ENCODE data around the gene MET. TPM values are rescaled to one million over a fixed set of nuclear protein-coding genes. Genes with fewer than 3 reads are reported as not detected.

Gene MET
- total and polyA plus RNA-seq, 2 donors (not counting 1 experiment from before 2014, with no cell fraction given): 33.4 to 44.4 TPM

GRCh38 chr7:116647290-116647689 is 24.7 kb upstream of the MET start:
- H3K9ac ChIP-seq (ENCODE audit: insufficient read depth, low read length): no peak overlapping the region
- H4K20me1 ChIP-seq (ENCODE audit: control insufficient read depth, extremely low read depth, insufficient read depth, low read length): no peaks in the 10 kb centered on the region
- no peaks in the 10 kb centered on the region for H3K36me3 ChIP-seq (ENCODE audit: control insufficient read depth, insufficient read depth, low read length)
- H3K4me2 ChIP-seq (ENCODE audit: extremely low read depth, insufficient read depth, low read length): no peak overlapping the region
- no peak overlapping the region for H3K27ac ChIP-seq (ENCODE audit: insufficient read depth, low read length)
- DNase-seq (ENCODE audit: low read depth in 2 of 2): no peak
- H3K4me3 ChIP-seq (replicated peaks in 1 of 4; ENCODE audit: control extremely low read depth in 1 of 4, insufficient read depth in 1 of 4, low read depth in 3 of 4, low read length in 4 of 4): no peak overlapping the region
- no peak for TF ChIP-seq EZH2 (IDR thresholded peaks at IDR 0.05; ENCODE audit: low read length, missing control alignments)
- no peak for TF ChIP-seq CTCF (conservative IDR thresholded peaks at IDR 0.05 in 1 of 2, IDR thresholded peaks at IDR 0.05 in 1 of 2; ENCODE audit: low read depth in 1 of 2, low read length in 2 of 2)
- no peaks in the 10 kb centered on the region for H3K27me3 ChIP-seq (ENCODE audit: control insufficient read depth, insufficient read depth, low read length)
- H3K79me2 ChIP-seq (ENCODE audit: control insufficient read depth, insufficient read depth, low read length): no peaks in the 10 kb centered on the region
- no peak overlapping the region for H2AFZ ChIP-seq (ENCODE audit: low read length)
- H3K9me3 ChIP-seq (ENCODE audit: control insufficient read depth, insufficient read depth, low read depth, low read length): no peaks in the 10 kb centered on the region
- H3K4me1 ChIP-seq (ENCODE audit: control insufficient read depth, extremely low read depth, insufficient read depth, low read length): no peaks in the 10 kb centered on the region

- no peaks in the 10 kb centered on the region for H3K36me3 ChIP-seq (ENCODE audit: control insufficient read depth, insufficient read depth, low read length)
- H3K79me2 ChIP-seq (ENCODE audit: control insufficient read depth, insufficient read depth, low read length): no peaks in the 10 kb centered on the region
- H3K27ac ChIP-seq (ENCODE audit: insufficient read depth, low read length): no peak overlapping the region
- no peaks in the 10 kb centered on the region for H3K27me3 ChIP-seq (ENCODE audit: control insufficient read depth, insufficient read depth, low read length)
- H2AFZ ChIP-seq (ENCODE audit: low read length): no peak overlapping the region
- no peak overlapping the region for H3K9ac ChIP-seq (ENCODE audit: insufficient read depth, low read length)
- H3K4me2 ChIP-seq (ENCODE audit: extremely low read depth, insufficient read depth, low read length): no peak overlapping the region
- no peak for DNase-seq (ENCODE audit: low read depth in 2 of 2)
- H3K4me3 ChIP-seq (replicated peaks in 1 of 4; ENCODE audit: control extremely low read depth in 1 of 4, insufficient read depth in 1 of 4, low read depth in 3 of 4, low read length in 4 of 4): no peak overlapping the region
- H3K4me1 ChIP-seq (ENCODE audit: control insufficient read depth, extremely low read depth, insufficient read depth, low read length): no peaks in the 10 kb centered on the region
- H4K20me1 ChIP-seq (ENCODE audit: control insufficient read depth, extremely low read depth, insufficient read depth, low read length): no peaks in the 10 kb centered on the region
- no peaks in the 10 kb centered on the region for H3K9me3 ChIP-seq (ENCODE audit: control insufficient read depth, insufficient read depth, low read depth, low read length)
- no peak for TF ChIP-seq CTCF (conservative IDR thresholded peaks at IDR 0.05 in 1 of 2, IDR thresholded peaks at IDR 0.05 in 1 of 2; ENCODE audit: low read depth in 1 of 2, low read length in 2 of 2)
- no peak for TF ChIP-seq EZH2 (IDR thresholded peaks at IDR 0.05; ENCODE audit: low read length, missing control alignments)
These were observed 24.1 kb upstream of the MET start for GRCh38 chr7:116647861-116648260.

GRCh38 chr7:116650436-116650835 is 21.6 kb upstream of the MET start:
- H2AFZ ChIP-seq (ENCODE audit: low read length): no peak overlapping the region
- no peak overlapping the region for H3K4me2 ChIP-seq (ENCODE audit: extremely low read depth, insufficient read depth, low read length)
- H3K79me2 ChIP-seq (ENCODE audit: control insufficient read depth, insufficient read depth, low read length): no peaks in the 10 kb centered on the region
- no peaks in the 10 kb centered on the region for H3K36me3 ChIP-seq (ENCODE audit: control insufficient read depth, insufficient read depth, low read length)
- no peaks in the 10 kb centered on the region for H3K4me1 ChIP-seq (ENCODE audit: control insufficient read depth, extremely low read depth, insufficient read depth, low read length)
- no peak overlapping the region for H3K27ac ChIP-seq (ENCODE audit: insufficient read depth, low read length)
- TF ChIP-seq EZH2 (IDR thresholded peaks at IDR 0.05; ENCODE audit: low read length, missing control alignments) (no peak), CTCF (conservative IDR thresholded peaks at IDR 0.05 in 1 of 2, IDR thresholded peaks at IDR 0.05 in 1 of 2; ENCODE audit: low read depth in 1 of 2, low read length in 2 of 2) (no peak)
- DNase-seq (ENCODE audit: low read depth in 2 of 2): no peak
- H3K27me3 ChIP-seq (ENCODE audit: control insufficient read depth, insufficient read depth, low read length): no peaks in the 10 kb centered on the region
- no peaks in the 10 kb centered on the region for H4K20me1 ChIP-seq (ENCODE audit: control insufficient read depth, extremely low read depth, insufficient read depth, low read length)
- H3K9me3 ChIP-seq (ENCODE audit: control insufficient read depth, insufficient read depth, low read depth, low read length): no peaks in the 10 kb centered on the region
- no peak overlapping the region for H3K4me3 ChIP-seq (replicated peaks in 1 of 4; ENCODE audit: control extremely low read depth in 1 of 4, insufficient read depth in 1 of 4, low read depth in 3 of 4, low read length in 4 of 4)
- no peak overlapping the region for H3K9ac ChIP-seq (ENCODE audit: insufficient read depth, low read length)

All from fibroblast of lung (primary cell).